ENCODE data around the gene LPP. TPM values are rescaled to one million over a fixed set of nuclear protein-coding genes. Genes with fewer than 3 reads are reported as not detected.
A peak's percentile ranks its signal among the peaks of the same experiment; 100 is the strongest.

Gene LPP
- total RNA-seq, 1 donor from 2014 or later, result 184 TPM

DNA sequence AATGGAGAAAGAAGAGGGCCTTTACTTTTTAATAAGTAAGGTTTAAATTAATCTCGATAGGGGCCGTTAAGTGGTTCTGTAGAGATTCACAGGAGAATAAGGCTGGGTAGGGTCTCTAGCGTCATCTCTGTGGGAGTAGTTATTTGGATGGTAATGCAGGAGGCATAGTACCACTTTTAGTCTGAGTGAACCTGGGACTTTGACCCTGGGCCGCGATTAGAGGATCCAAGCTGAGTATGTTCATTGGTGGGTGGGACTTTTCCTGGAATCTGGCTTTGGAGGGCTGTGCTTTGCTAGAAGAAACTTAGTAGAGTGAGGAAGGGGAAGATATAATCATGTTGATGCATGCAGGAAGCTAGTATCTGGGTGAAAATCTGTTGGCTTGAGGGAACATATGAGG is 4.0 kb downstream of the LPP start:
- peaks cover 55% of the 10 kb centered on the region for H3K4me1 Mint-ChIP-seq (ENCODE audit: unreplicated experiment)
- peak overlapping the region; percentile 50 for H3K27ac Mint-ChIP-seq (ENCODE audit: unreplicated experiment)
- DNase-seq (ENCODE audit: extremely low spot score, unreplicated experiment), result no peak
- H3K4me3 Mint-ChIP-seq (ENCODE audit: unreplicated experiment), result no peak overlapping the region
- H3K36me3 Mint-ChIP-seq (ENCODE audit: unreplicated experiment), result peaks cover 3% of the 10 kb centered on the region
- no peaks in the 10 kb centered on the region for H3K9me3 Mint-ChIP-seq (ENCODE audit: unreplicated experiment)
- TF ChIP-seq, protein P1, sequence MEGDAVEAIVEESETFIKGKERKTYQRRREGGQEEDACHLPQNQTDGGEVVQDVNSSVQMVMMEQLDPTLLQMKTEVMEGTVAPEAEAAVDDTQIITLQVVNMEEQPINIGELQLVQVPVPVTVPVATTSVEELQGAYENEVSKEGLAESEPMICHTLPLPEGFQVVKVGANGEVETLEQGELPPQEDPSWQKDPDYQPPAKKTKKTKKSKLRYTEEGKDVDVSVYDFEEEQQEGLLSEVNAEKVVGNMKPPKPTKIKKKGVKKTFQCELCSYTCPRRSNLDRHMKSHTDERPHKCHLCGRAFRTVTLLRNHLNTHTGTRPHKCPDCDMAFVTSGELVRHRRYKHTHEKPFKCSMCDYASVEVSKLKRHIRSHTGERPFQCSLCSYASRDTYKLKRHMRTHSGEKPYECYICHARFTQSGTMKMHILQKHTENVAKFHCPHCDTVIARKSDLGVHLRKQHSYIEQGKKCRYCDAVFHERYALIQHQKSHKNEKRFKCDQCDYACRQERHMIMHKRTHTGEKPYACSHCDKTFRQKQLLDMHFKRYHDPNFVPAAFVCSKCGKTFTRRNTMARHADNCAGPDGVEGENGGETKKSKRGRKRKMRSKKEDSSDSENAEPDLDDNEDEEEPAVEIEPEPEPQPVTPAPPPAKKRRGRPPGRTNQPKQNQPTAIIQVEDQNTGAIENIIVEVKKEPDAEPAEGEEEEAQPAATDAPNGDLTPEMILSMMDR (IDR thresholded peaks at IDR 0.05), result no peak
- H3K27me3 Mint-ChIP-seq (ENCODE audit: unreplicated experiment), result no peaks in the 10 kb centered on the region

DNA sequence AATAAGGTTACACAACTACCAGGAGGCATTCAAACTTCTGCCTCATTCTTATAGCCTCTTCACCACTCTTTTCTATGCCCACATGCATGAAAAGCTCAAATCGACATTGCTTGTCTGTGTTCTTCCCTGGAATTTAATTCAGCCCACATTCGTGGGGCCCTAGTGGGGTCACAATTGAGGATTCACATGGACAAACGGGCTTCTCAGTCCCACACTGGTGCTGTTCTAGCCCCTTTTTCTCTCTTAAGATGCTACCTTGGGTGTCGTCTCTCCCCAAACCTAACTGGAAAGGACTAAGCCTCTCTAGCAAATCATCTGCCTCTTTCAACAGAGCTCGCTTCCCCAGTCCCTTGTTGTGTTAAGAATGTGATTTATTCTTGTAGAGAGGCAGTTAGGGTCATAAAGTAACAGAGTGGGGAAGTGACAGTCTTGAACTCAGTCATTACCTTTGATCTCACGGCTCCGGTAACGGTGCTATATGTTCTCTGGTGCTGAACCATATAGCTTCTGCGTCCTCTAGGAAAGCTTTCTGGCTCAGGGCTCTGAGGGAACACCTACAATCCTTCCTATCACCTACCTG is 4.9 kb downstream of the LPP start:
- H3K9me3 Mint-ChIP-seq (ENCODE audit: unreplicated experiment), result no peaks in the 10 kb centered on the region
- H3K4me1 Mint-ChIP-seq (ENCODE audit: unreplicated experiment), result peaks cover 54% of the 10 kb centered on the region
- no peak overlapping the region for H3K4me3 Mint-ChIP-seq (ENCODE audit: unreplicated experiment)
- H3K27me3 Mint-ChIP-seq (ENCODE audit: unreplicated experiment), result no peaks in the 10 kb centered on the region
- no peak overlapping the region for H3K27ac Mint-ChIP-seq (ENCODE audit: unreplicated experiment)
- no peak for DNase-seq (ENCODE audit: extremely low spot score, unreplicated experiment)
- peaks cover 3% of the 10 kb centered on the region for H3K36me3 Mint-ChIP-seq (ENCODE audit: unreplicated experiment)
- TF ChIP-seq, protein P1 (IDR thresholded peaks at IDR 0.05), result no peak

DNA sequence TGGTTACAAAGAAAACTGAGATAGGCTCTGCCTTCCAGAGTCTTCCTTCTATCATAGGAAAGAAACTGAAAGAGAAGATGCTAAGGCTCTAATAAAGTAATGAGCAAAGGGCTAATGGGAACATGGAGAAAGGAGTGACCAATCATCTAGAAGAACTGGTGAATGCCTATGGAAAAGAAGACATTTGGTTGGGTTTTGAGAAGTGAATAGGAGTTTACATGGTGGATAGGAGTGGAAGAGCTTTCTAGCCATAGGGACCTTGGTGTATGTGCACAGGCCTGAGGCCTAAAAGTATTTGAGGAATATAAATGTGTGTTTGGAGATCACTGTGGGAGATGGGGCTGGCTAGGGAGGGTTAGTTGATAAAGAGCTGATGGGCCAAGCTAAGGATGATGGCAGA is 6.8 kb downstream of the LPP start:
- no peak overlapping the region for H3K4me3 Mint-ChIP-seq (ENCODE audit: unreplicated experiment)
- H3K27ac Mint-ChIP-seq (ENCODE audit: unreplicated experiment), result peak overlapping the region; percentile 9
- H3K36me3 Mint-ChIP-seq (ENCODE audit: unreplicated experiment), result peaks cover 3% of the 10 kb centered on the region
- H3K27me3 Mint-ChIP-seq (ENCODE audit: unreplicated experiment), result no peaks in the 10 kb centered on the region
- H3K9me3 Mint-ChIP-seq (ENCODE audit: unreplicated experiment), result no peaks in the 10 kb centered on the region
- TF ChIP-seq, protein P1 (IDR thresholded peaks at IDR 0.05), result no peak
- DNase-seq (ENCODE audit: extremely low spot score, unreplicated experiment), result no peak
- H3K4me1 Mint-ChIP-seq (ENCODE audit: unreplicated experiment), result peaks cover 55% of the 10 kb centered on the region

DNA sequence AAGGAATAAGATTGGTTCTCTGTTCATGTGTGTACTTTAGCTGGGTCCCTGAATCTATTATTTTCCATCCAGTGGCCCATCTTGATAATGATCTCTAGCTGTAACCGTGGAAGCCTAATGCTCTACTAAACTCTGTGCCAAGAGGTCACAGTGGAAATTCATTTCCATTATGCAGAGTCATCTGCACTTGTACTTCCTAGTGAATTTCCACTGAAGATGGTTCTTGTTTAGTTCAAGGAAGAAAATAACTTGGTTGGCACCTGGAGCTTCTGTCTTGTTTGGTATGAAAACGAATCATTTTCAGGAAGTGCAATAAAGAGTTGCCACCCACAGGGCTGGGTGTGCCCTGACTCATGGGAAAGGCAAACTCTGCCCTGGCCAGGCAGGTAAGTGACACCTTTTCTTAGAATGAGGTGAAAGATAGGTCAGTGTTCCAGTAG is 10.3 kb downstream of the LPP start:
- TF ChIP-seq, protein P1 (IDR thresholded peaks at IDR 0.05), result no peak
- Mint-ChIP-seq H3K4me3 (ENCODE audit: unreplicated experiment) (no peak overlapping the region), H3K36me3 (ENCODE audit: unreplicated experiment) (peaks cover 2% of the 10 kb centered on the region), H3K4me1 (ENCODE audit: unreplicated experiment) (peaks cover 45% of the 10 kb centered on the region), H3K27ac (ENCODE audit: unreplicated experiment) (peak overlapping the region; percentile 28), H3K27me3 (ENCODE audit: unreplicated experiment) (no peaks in the 10 kb centered on the region), H3K9me3 (ENCODE audit: unreplicated experiment) (no peaks in the 10 kb centered on the region)
- no peak for DNase-seq (ENCODE audit: extremely low spot score, unreplicated experiment)

DNA sequence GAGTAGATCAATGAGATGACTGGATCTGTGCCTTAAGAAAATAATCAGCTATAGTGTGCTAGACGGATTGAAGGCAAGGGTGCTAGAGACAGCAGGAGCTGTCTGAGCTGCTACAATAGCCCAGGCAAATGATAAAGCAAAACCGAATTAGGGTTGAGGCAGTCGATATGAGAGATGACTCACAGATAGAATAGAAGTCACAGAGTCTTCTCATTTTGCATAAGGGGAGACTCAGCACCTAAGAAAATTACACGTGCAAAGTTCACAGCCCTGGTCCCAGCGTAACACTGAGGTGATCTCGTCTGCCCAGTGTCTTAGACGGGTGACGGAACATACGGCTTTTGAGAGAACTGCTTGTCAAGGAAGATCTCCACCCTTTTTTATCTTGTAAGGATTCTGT is 11.6 kb downstream of the LPP start:
- Mint-ChIP-seq H3K9me3 (ENCODE audit: unreplicated experiment) (no peaks in the 10 kb centered on the region), H3K4me3 (ENCODE audit: unreplicated experiment) (no peak overlapping the region), H3K4me1 (ENCODE audit: unreplicated experiment) (peaks cover 49% of the 10 kb centered on the region), H3K27me3 (ENCODE audit: unreplicated experiment) (no peaks in the 10 kb centered on the region), H3K27ac (ENCODE audit: unreplicated experiment) (no peak overlapping the region), H3K36me3 (ENCODE audit: unreplicated experiment) (peaks cover 2% of the 10 kb centered on the region)
- TF ChIP-seq, protein P1 (IDR thresholded peaks at IDR 0.05), result no peak
- no peak for DNase-seq (ENCODE audit: extremely low spot score, unreplicated experiment)

Data from osteocyte (in vitro differentiated cells).